Measurements from ENCODE around the gene CYP2B6.
"Not testable (repeated sequence)": the region's sequence is repeated elsewhere in the genome, so short reads cannot be mapped to it uniquely, and the experiment has no call there.

The CYP2B6 gene

GRCh38 chr19:41039806-41040205 lies 48.7 kb downstream of the CYP2B6 start:
- DNase-seq: no peak

GRCh38 chr19:41045095-41045494 lies 54.0 kb downstream of the CYP2B6 start:
- not testable (repeated sequence) for DNase-seq

GRCh38 chr19:41050426-41050825 lies 59.3 kb downstream of the CYP2B6 start:
- DNase-seq: no peak

- not testable (repeated sequence) for DNase-seq
Observed at GRCh38 chr19:41052162-41052561, 61.1 kb downstream of the CYP2B6 start.

- not testable (repeated sequence) for DNase-seq
Observed at GRCh38 chr19:41053331-41053730, 62.2 kb downstream of the CYP2B6 start.

GRCh38 chr19:41064974-41065569 lies 74.0 kb downstream of the CYP2B6 start:
- no peak for DNase-seq

Measured in NCI-H2107 (cell line).